Heart left ventricle (tissue), 16 donors: ENCODE data around the gene OLFML3. TPM values are rescaled to one million over a fixed set of nuclear protein-coding genes. Genes with fewer than 3 reads are reported as not detected.
A peak's percentile ranks its signal among the peaks of the same experiment; 100 is the strongest.
"Not testable (repeated sequence)": the region's sequence is repeated elsewhere in the genome, so short reads cannot be mapped to it uniquely, and the experiment has no call there.

ENCODE experiments used
- ATAC-seq, 4 donors: fragments of 200-7000 bp; cut with Tn5 transposase; one replicate each; pipeline ENCODE4 v1.9.1; 2020 to 2022; ENCODE audit warnings: moderate library complexity in 4 of 4, mild to moderate bottlenecking in 3 of 4, moderate number of reproducible peaks in 1 of 4
- DNase-seq, 5 donors: peaks; one replicate each; pipeline ENCODE4 v3.0.0-alpha.2; 2020
- H3K27ac ChIP-seq, 12 donors: fragments of 200-600 bp; sonication (generic) in 4 of 12; one replicate each; pipeline versions ENCODE4 v1.5.0 to v1.8.0; 2016 to 2022; ENCODE audit warnings: mild to moderate bottlenecking in 2 of 12
- H3K27me3 ChIP-seq, 9 donors: fragments of 200-600 bp; sonication (generic) in 2 of 9; one replicate each; pipeline versions ENCODE4 v1.5.1 to v1.8.0; 2016 to 2022; ENCODE audit warnings: mild to moderate bottlenecking in 3 of 9
- H3K36me3 ChIP-seq, 9 donors: fragments of 200-600 bp; sonication (generic) in 2 of 9; one replicate each; pipeline versions ENCODE4 v1.5.0 to v1.8.0; 2018 to 2022; ENCODE audit warnings: mild to moderate bottlenecking in 2 of 9
- H3K4me1 ChIP-seq, 12 donors: fragments of 200-600 bp; sonication (generic) in 4 of 12; one replicate each; pipeline versions ENCODE4 v1.5.0 to v1.8.0; 2016 to 2022; ENCODE audit warnings: mild to moderate bottlenecking in 3 of 12
- H3K4me3 ChIP-seq, 12 donors: fragments of 200-600 bp; sonication (generic) in 4 of 12; one replicate each; pipeline versions ENCODE4 v1.5.0 to v1.8.0; 2017 to 2022; ENCODE audit warnings: mild to moderate bottlenecking in 9 of 12, moderate library complexity in 4 of 12
- H3K9me3 ChIP-seq, 12 donors: fragments of 200-600 bp; sonication (generic) in 4 of 12; one replicate each; pipeline versions ENCODE4 v1.5.0 to v1.8.0; 2016 to 2022; ENCODE audit warnings: mild to moderate bottlenecking in 1 of 12
- CTCF ChIP-seq, 12 donors: fragments of 200-600 bp; sonication (generic) in 4 of 12; IDR thresholded peaks; one replicate each; pipeline versions ENCODE4 v1.5.0 to v1.8.0; 2018 to 2022; ENCODE audit warnings: antibody characterized with exemption in 12 of 12, mild to moderate bottlenecking in 5 of 12
- POLR2A ChIP-seq, 2 donors: fragments of 450-650 bp; IDR thresholded peaks; one replicate each; pipeline ENCODE4 v1.6.1; 2017; ENCODE audit warnings: antibody characterized with exemption in 2 of 2, mild to moderate bottlenecking in 2 of 2, moderate library complexity in 2 of 2
- WGBS, 4 donors: extraction: QIAGEN DNeasy Blood & Tissue Kit in 2 of 4; methylation state at CpG; one replicate each; pipeline versions ENCODE4 v1.1.5 to v1.1.7; 2013 to 2018; 5-methylcytosine and 5-hydroxymethylcytosine counted together
- intact Hi-C, 10 donors: fragments of 100-400 bp; cut with DNase I; formaldehyde crosslinking; loops; one replicate each; pipeline versions ENCODE4 v1.11.1 to v1.14.2; 2022
- polyA plus RNA-seq, 2 donors: library from polyadenylated mRNA; stranded (reverse); fragments of 200-250 nt; gene quantifications; one replicate each; pipeline ENCODE4 v1.2.3, GENCODE V29; 2013
- total RNA-seq, 9 donors: library from RNA; depleted of rRNA in 2 of 9; stranded (reverse); fragments of >200 nt in 2 of 9; fragmentation: NEBNext Ultra II Directional in 3 of 9; extraction: Animal tissue kit (Norgen Biotek cat#: 25700) in 3 of 9; gene quantifications; one replicate each; pipeline versions ENCODE4 v1.1.0 to v1.2.4, GENCODE V29; 2016 to 2023
- donor health status: ischemic (EF 13 %, LVEDD 7.1; RV severe dilation, severe dysfunction).
- donor health status: healthy with polysubstance abuse.
- donor health status: DM: no; HTN: yes; CAD: no.
- donor health status: DM: no; HTN: no; CAD: no.
- donor health status: ischemic (EF 25% LVEDD 6.9; RV normal size, moderate dysfunction).
- donor health status: ischemic (EF 25% LVEDD 5.7; RV mildly dilated, moderate dysfunction).
- donor health status: healthy.
- donor health status: DM: yes; HTN: yes; CAD: no.
- donor health status: ischemic (EF 35%, LVEDD 5.7; RV mildly dilated, moderate dysfunction).
- donor health status: nonischemic (EF 11% LVEDD 7.7; RV severe dilation, severe dysfunction).
- donor health status: DM: yes; HTN: yes; CAD: no.
- donor health status: PGD.
- donor health status: ischemic (EF 29% LVEDD 5.4; RV normal size, mild dysfunction).
- donor health status: nonischemic (EF 23%, LVEDD 6.1; RV moderate dilation, normal function).

OLFML3 gene
- total and polyA plus RNA-seq, 11 donors = 5.1 to 27.2 (median 12.7) TPM

- DNase-seq (no peak), ATAC-seq (no peak)
- peaks cover 0 to 23% (median 6%) of the 10 kb centered on the region in 12 donors for H3K4me1 ChIP-seq
- no peak overlapping the region for H3K4me3 ChIP-seq
- intact Hi-C loops = no loop called here
- no peak overlapping the region for H3K27ac ChIP-seq
- no peaks in the 10 kb centered on the region for H3K27me3 ChIP-seq
- H3K9me3 ChIP-seq = peaks cover 0 to 11% (median 5%) of the 10 kb centered on the region in 12 donors
- no peaks in the 10 kb centered on the region for H3K36me3 ChIP-seq
- TF ChIP-seq CTCF (IDR thresholded peaks at IDR 0.05) (no peak), POLR2A (IDR thresholded peaks at IDR 0.05) (no peak)
Measured at GRCh38 chr1:114000406-114000805, 21.1 kb downstream of the OLFML3 start.

- ATAC-seq = peak; percentile 32 to 76 (median 43)
- Histone ChIP-seq H3K27me3 (no peaks in the 10 kb centered on the region), H3K4me1 (peaks cover 0 to 23% (median 6%) of the 10 kb centered on the region in 12 donors), H3K27ac (peak overlapping the region in 4 of 12 donors; percentile 13 to 50 (median 30)), H3K36me3 (no peaks in the 10 kb centered on the region), H3K9me3 (no peaks in the 10 kb centered on the region), H3K4me3 (peak overlapping the region in 4 of 12 donors; percentile 2 to 34 (median 14))
- WGBS, 4 donors = 55 to 68% (median 63%) methylated on average over 9 to 15 of the region's 15 CpGs
- peak in 2 of 5 donors; percentile 24 to 47 for DNase-seq
- TF ChIP-seq CTCF (IDR thresholded peaks at IDR 0.05) = no peak
- TF ChIP-seq POLR2A (IDR thresholded peaks at IDR 0.05) = no peak
- intact Hi-C loops = no loop called here
Measured at GRCh38 chr1:114002492-114003239, 23.4 kb downstream of the OLFML3 start.

- peaks cover 0 to 23% (median 4%) of the 10 kb centered on the region in 12 donors for H3K4me1 ChIP-seq
- TF ChIP-seq POLR2A (IDR thresholded peaks at IDR 0.05) (no peak), CTCF (IDR thresholded peaks at IDR 0.05) (no peak)
- WGBS, 4 donors = 31 to 53% (median 50%) methylated on average over 5 of the region's 5 CpGs
- no peaks in the 10 kb centered on the region for H3K36me3 ChIP-seq
- intact Hi-C loops = no loop called here
- H3K4me3 ChIP-seq = no peak overlapping the region
- no peaks in the 10 kb centered on the region for H3K9me3 ChIP-seq
- DNase-seq = peak in 1 of 5 donors; percentile 28
- H3K27me3 ChIP-seq = no peaks in the 10 kb centered on the region
- peak in 2 of 4 donors; percentile 25 to 36 for ATAC-seq
- peak overlapping the region in 3 of 12 donors; percentile 34 to 52 (median 50) for H3K27ac ChIP-seq
Measured at GRCh38 chr1:114003431-114003830, 24.2 kb downstream of the OLFML3 start.

- H3K4me3 ChIP-seq, H3K27ac ChIP-seq, H3K27me3 ChIP-seq, intact Hi-C loops, DNase-seq, H3K9me3 ChIP-seq, ATAC-seq, H3K36me3 ChIP-seq: not testable (repeated sequence)
- WGBS, 4 donors = 82 to 96% (median 91%) methylated on average over 4 of the region's 4 CpGs
- H3K4me1 ChIP-seq = peaks cover 0 to 23% (median 4%) of the 10 kb centered on the region in 12 donors
Measured at GRCh38 chr1:114006825-114007224, 27.6 kb downstream of the OLFML3 start.
